ENCODE measurements around the gene MZT1.

Gene MZT1

DNA sequence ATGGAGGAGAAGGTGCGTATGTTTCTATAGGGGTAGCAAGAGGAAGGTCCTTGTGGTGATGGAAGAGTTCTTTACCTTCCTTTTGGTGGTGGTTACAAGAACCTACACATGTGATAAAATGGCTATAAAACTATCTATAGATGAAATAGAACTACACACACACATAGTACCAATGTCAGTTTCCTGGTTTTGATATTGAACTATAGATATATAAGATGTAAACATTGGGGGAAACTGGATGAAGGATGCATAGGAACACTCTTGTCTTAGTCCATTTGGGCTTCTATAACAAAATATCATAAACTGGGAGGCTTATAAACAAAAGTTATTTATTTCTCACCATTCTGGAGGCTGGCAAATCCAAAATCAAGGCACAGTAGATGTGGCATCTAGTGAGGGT, 47.1 kb downstream of the MZT1 start:
- DNase-seq (ENCODE audit: extremely low read depth, low read depth), result no peak
- TF ChIP-seq, protein P1, sequence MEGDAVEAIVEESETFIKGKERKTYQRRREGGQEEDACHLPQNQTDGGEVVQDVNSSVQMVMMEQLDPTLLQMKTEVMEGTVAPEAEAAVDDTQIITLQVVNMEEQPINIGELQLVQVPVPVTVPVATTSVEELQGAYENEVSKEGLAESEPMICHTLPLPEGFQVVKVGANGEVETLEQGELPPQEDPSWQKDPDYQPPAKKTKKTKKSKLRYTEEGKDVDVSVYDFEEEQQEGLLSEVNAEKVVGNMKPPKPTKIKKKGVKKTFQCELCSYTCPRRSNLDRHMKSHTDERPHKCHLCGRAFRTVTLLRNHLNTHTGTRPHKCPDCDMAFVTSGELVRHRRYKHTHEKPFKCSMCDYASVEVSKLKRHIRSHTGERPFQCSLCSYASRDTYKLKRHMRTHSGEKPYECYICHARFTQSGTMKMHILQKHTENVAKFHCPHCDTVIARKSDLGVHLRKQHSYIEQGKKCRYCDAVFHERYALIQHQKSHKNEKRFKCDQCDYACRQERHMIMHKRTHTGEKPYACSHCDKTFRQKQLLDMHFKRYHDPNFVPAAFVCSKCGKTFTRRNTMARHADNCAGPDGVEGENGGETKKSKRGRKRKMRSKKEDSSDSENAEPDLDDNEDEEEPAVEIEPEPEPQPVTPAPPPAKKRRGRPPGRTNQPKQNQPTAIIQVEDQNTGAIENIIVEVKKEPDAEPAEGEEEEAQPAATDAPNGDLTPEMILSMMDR (IDR thresholded peaks at IDR 0.05; ENCODE audit: low read depth, low read length), result no peak

DNA sequence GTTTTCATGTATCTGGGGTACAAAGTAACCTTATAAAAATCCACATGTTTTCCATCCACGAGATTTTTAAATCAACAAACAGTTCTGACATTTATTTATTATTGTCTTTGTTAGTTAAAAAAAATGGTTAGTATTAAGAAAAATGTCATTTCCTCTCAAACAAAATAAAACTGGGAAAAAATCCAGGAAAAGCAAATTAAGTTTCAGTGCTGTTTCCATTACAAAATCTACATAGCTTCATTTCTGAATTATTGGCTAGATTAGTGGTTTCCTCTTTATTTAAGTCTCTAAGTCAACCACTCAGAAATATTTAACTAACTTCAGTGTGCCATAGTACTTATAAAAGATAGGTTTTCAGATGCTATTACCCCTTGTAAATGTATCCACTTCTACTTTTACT, 49.1 kb downstream of the MZT1 start:
- TF ChIP-seq, protein P1 (IDR thresholded peaks at IDR 0.05; ENCODE audit: low read depth, low read length), result no peak
- DNase-seq (ENCODE audit: extremely low read depth, low read depth), result no peak

DNA sequence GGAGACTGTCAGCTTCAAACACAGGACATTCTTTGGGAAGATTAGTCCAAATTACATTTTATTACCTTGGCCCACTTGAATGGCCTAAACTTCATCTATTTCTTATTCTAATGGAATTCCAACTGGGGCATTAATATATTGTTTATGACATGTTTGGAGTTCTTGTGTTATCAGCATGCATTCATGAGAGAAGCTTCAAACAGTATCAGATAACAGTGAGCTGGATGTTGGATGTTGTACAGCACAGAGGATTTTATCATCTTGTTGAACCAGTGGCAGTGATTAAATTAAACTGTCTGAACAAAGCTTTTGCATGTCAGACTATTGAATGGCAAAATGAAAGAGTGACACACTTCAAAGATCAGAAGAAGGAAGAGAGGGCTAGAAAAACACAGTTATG, 50.0 kb downstream of the MZT1 start:
- TF ChIP-seq, protein P1 (IDR thresholded peaks at IDR 0.05; ENCODE audit: low read depth, low read length), result no peak
- no peak for DNase-seq (ENCODE audit: extremely low read depth, low read depth)

DNA sequence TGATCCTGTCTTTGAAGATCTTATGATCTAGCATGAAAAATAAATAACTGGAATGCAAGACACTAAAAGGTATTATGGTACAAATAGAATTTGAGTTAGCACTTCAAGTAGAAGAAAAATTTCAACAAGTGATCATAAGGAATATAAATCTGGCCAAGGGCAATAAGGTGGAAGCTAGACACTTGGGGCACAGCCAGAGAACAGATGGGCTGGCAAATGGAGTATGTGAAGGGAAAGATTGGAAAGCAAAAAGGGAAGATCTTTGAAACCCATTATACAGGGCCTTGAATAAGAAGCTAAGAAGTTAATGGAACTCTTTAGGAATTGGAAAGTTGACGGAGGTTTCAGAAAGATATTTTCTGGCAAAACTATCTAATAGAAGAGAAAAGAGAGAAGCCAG, 61.0 kb downstream of the MZT1 start:
- TF ChIP-seq, protein P1 (IDR thresholded peaks at IDR 0.05; ENCODE audit: low read depth, low read length), result no peak
- DNase-seq (ENCODE audit: extremely low read depth, low read depth), result no peak

DNA sequence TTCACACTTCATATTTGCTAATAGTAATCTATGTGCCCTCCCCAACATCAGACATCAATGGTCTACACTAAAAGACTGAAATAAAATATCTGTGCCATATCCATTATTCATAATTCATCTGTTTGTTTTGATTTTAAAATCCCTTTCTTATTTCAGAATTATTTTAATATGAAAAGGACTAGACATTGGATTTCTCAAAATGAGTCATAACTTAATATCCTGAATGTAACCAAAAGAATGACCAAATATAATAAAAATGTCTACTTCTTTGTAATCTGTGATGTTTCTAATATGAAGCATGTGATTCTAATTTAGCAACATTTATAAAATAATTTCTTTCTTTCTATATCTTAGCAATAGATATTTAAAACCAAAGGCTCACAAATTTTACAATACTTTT, 64.9 kb downstream of the MZT1 start:
- TF ChIP-seq, protein P1 (IDR thresholded peaks at IDR 0.05; ENCODE audit: low read depth, low read length), result no peak
- no peak for DNase-seq (ENCODE audit: extremely low read depth, low read depth)
